MCF 10A (cell line): Measurements from ENCODE around the gene ZNF84. TPM values are rescaled to one million over a fixed set of nuclear protein-coding genes. Genes with fewer than 3 reads are reported as not detected.

Experiments used
- BruUV-seq: library from RNA; stranded (reverse); fragments of 400-500 nt; replicated peaks from 2 replicates; lab custom pipeline; 2021; lab: Mats Ljungman, UMichigan
- CTCF ChIA-PET: fragments of 300-600 bp; sonication (Branson Sonifier 250); formaldehyde crosslinking; extraction: SDS; loops from one replicate; lab custom pipeline; 2021; ENCODE audit warnings: antibody characterized with exemption, inconsistent platforms; lab: Yijun Ruan, JAX
- POLR2A ChIA-PET: fragments of 300-600, 350-650 bp; sonication (Branson Sonifier 250); formaldehyde crosslinking; extraction: SDS; loops from one replicate; lab custom pipeline; 2020; ENCODE audit warnings: antibody characterized with exemption, inconsistent platforms; lab: Yijun Ruan, JAX
- DNase-seq: peaks from one replicate; pipeline ENCODE4 v3.0.0-alpha.2; 2018; ENCODE audit not compliant: unreplicated experiment
- H3K27ac Mint-ChIP-seq: one replicate; pipeline ENCODE4 v1.8.0; 2022; ENCODE audit warnings: mild to moderate bottlenecking, low read depth, mixed read lengths; ENCODE audit not compliant: unreplicated experiment
- H3K27me3 Mint-ChIP-seq: one replicate; pipeline ENCODE4 v1.8.0; 2022; ENCODE audit warnings: mixed read lengths; ENCODE audit not compliant: insufficient read depth, unreplicated experiment
- H3K36me3 Mint-ChIP-seq: one replicate; pipeline ENCODE4 v1.8.0; 2022; ENCODE audit warnings: mild to moderate bottlenecking, moderate library complexity, mixed read lengths; ENCODE audit not compliant: insufficient read depth, unreplicated experiment
- H3K4me1 Mint-ChIP-seq: one replicate; pipeline ENCODE4 v1.8.0; 2022; ENCODE audit warnings: mixed read lengths; ENCODE audit not compliant: insufficient read depth, unreplicated experiment
- H3K4me3 Mint-ChIP-seq: one replicate; pipeline ENCODE4 v1.8.0; 2022; ENCODE audit warnings: mild to moderate bottlenecking, moderate library complexity, mixed read lengths; ENCODE audit not compliant: unreplicated experiment
- H3K9me3 Mint-ChIP-seq: one replicate; pipeline ENCODE4 v1.8.0; 2022; ENCODE audit warnings: mixed read lengths; ENCODE audit not compliant: unreplicated experiment
- CTCF ChIP-seq: fragments of 200-600 bp; IDR thresholded peaks from one replicate; pipeline ENCODE4 v1.8.0; 2022; ENCODE audit warnings: antibody characterized with exemption, mild to moderate bottlenecking; ENCODE audit not compliant: unreplicated experiment
- intact Hi-C: fragments of 100-400 bp; cut with micrococcal nuclease; formaldehyde crosslinking; loops from 2 replicates; pipeline ENCODE4 v1.14.1; 2022
- total RNA-seq: library from RNA; stranded (reverse); gene quantifications from 2 replicates; pipeline ENCODE4 v1.2.3, GENCODE V29; 2022

The ZNF84 gene
- total RNA-seq, 1 experiment from 2014 or later, result 24.4 TPM

DNA sequence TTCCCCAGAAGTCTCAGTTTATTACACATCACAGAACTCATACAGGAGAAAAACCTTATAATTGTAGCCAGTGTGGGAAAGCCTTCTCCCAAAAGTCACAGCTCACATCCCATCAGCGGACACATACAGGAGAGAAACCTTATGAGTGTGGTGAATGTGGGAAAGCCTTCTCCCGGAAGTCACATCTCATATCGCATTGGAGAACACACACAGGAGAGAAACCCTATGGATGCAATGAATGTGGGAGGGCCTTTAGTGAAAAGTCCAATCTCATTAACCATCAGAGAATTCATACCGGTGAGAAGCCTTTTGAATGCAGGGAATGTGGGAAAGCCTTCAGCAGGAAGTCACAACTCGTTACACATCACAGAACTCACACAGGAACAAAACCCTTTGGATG lies 20.1 kb downstream of the ZNF84 start:
- BruUV-seq, result no TSS peak
- no peaks in the 10 kb centered on the region for H3K27me3 Mint-ChIP-seq
- H3K4me1 Mint-ChIP-seq, result no peaks in the 10 kb centered on the region
- POLR2A ChIA-PET, result interaction anchor here (2.7 to 3.6 kb wide), 2 partner anchors 11 to 20 kb away, joined by 10 to 18 read pairs; partner anchors contain the start of gene ZNF84
- intact Hi-C loops, result no loop called here
- DNase-seq, result no peak
- peaks cover 29% of the 10 kb centered on the region for H3K9me3 Mint-ChIP-seq
- CTCF ChIA-PET, result no interaction called here
- H3K4me3 Mint-ChIP-seq, result no peak overlapping the region
- no peak for TF ChIP-seq CTCF
- peaks cover 70% of the 10 kb centered on the region for H3K36me3 Mint-ChIP-seq
- H3K27ac Mint-ChIP-seq, result no peak overlapping the region

GRCh38 chr12:133058203-133059113 lies 21.1 kb downstream of the ZNF84 start:
- H3K4me3 Mint-ChIP-seq, result no peak overlapping the region
- POLR2A ChIA-PET, result interaction anchor here (0.6 to 3.6 kb wide), 4 partner anchors 12 to 72 kb away, joined by 3 to 18 read pairs (median 6); partner anchors contain the start of genes ZNF10, ZNF84 and ZNF891
- DNase-seq, result peak; percentile 9

DNA sequence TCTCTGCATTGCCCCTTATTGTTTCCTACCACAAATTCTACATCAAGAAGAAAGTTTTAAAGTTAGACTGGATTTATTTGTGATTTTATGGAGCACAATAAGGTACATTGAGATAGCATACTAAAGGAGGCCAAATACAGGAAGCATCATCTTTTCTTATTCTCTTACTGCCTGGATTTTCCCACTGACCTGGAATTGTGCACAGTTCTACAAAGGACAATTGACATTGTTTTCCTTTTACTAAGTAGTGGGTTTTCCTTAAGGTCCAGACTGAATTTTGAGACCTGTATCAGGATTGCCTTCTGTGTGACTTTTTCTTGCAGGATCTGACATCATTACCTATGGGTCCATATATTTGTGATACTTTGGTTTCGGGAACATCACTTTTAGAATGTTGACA lies 24.6 kb downstream of the ZNF84 start:
- DNase-seq, result no peak
- H3K9me3 Mint-ChIP-seq, result peaks cover 31% of the 10 kb centered on the region
- intact Hi-C loops, result no loop called here
- CTCF ChIA-PET, result interaction anchor here (0.6 kb wide), 1 partner anchor 16 kb away, joined by 3 read pairs; no protein-coding TSS in a partner anchor
- no peak for TF ChIP-seq CTCF
- H3K36me3 Mint-ChIP-seq, result peaks cover 40% of the 10 kb centered on the region
- H3K4me1 Mint-ChIP-seq, result no peaks in the 10 kb centered on the region
- POLR2A ChIA-PET, result no interaction called here
- no peak overlapping the region for H3K4me3 Mint-ChIP-seq
- BruUV-seq, result no TSS peak
- H3K27ac Mint-ChIP-seq, result no peak overlapping the region
- H3K27me3 Mint-ChIP-seq, result no peaks in the 10 kb centered on the region

More at GRCh38 chr12:133058203-133059113, 21.1 kb downstream of the ZNF84 start:
- Mint-ChIP-seq H3K27ac (no peak overlapping the region), H3K36me3 (peaks cover 62% of the 10 kb centered on the region), H3K4me1 (no peaks in the 10 kb centered on the region), H3K9me3 (peaks cover 19% of the 10 kb centered on the region), H3K27me3 (no peaks in the 10 kb centered on the region)
- CTCF ChIA-PET, result interaction anchor here (0.6 to 1.1 kb wide), 2 partner anchors 23 to 47 kb away, joined by 3 to 4 read pairs; no protein-coding TSS in a partner anchor
- TF ChIP-seq CTCF, result no peak
- BruUV-seq, result no TSS peak
- intact Hi-C loops, result no loop called here

GRCh38 chr12:133063556-133063955 lies 26.2 kb downstream of the ZNF84 start:
- ChIA-PET POLR2A (no interaction called here), CTCF (interaction anchor here (0.6 kb wide), 1 partner anchor 13 kb away, joined by 3 read pairs; no protein-coding TSS in a partner anchor)
- H3K4me3 Mint-ChIP-seq, result no peak overlapping the region
- no peak for TF ChIP-seq CTCF
- H3K4me1 Mint-ChIP-seq, result no peaks in the 10 kb centered on the region
- intact Hi-C loops, result no loop called here
- H3K27ac Mint-ChIP-seq, result no peak overlapping the region
- no peak for DNase-seq
- peaks cover 26% of the 10 kb centered on the region for H3K9me3 Mint-ChIP-seq
- no peaks in the 10 kb centered on the region for H3K27me3 Mint-ChIP-seq
- H3K36me3 Mint-ChIP-seq, result peaks cover 24% of the 10 kb centered on the region
- no TSS peak for BruUV-seq
